NT2/D1 (cell line): ENCODE measurements around the gene AKT1.

Source experiments
- YY1 ChIP-seq: IDR thresholded peaks from 2 replicates; pipeline ENCODE4 v1.6.1; 2011; ENCODE audit not compliant: insufficient read length, insufficient read depth
- ZNF274 ChIP-seq: IDR thresholded peaks from 2 replicates; pipeline ENCODE4 v1.6.1; 2011; ENCODE audit warnings: mild to moderate bottlenecking, low read depth, low read length

- TF ChIP-seq YY1: no peak
- TF ChIP-seq ZNF274: no peak
Measured at GRCh38 chr14:104794631-104794992, 936 bp downstream of the AKT1 start.
